AG04449 (cell line): Measurements from ENCODE around the gene MSL1.

Experiments used
- CTCF ChIA-PET: fragments of 350-600 bp; formaldehyde crosslinking; extraction: SDS; loops from one replicate; lab custom pipeline; 2021; ENCODE audit warnings: antibody characterized with exemption; lab: Yijun Ruan, JAX
- POLR2A ChIA-PET: fragments of 400-600, 350-600 bp; formaldehyde crosslinking; extraction: SDS; loops from one replicate; lab custom pipeline; 2020; ENCODE audit warnings: antibody characterized with exemption, inconsistent platforms; lab: Yijun Ruan, JAX
- DNase-seq: peaks from one replicate; pipeline ENCODE4 v3.0.0-alpha.2; 2010; ENCODE audit warnings: low read depth, low spot score
- H3K4me3 ChIP-seq: 2 replicates; pipeline ENCODE4 v1.5.1; 2011; ENCODE audit warnings: low read depth, mild to moderate bottlenecking, control low read depth, low read length
- TF ChIP-seq, protein P1 (sequence below): IDR thresholded peaks from one replicate; pipeline ENCODE4 v1.5.1; 2011; ENCODE audit warnings: mild to moderate bottlenecking, moderate library complexity, low read length, control low read depth, inconsistent platforms; ENCODE audit not compliant: insufficient read depth; ENCODE audit errors: missing control alignments

MSL1 gene

DNA sequence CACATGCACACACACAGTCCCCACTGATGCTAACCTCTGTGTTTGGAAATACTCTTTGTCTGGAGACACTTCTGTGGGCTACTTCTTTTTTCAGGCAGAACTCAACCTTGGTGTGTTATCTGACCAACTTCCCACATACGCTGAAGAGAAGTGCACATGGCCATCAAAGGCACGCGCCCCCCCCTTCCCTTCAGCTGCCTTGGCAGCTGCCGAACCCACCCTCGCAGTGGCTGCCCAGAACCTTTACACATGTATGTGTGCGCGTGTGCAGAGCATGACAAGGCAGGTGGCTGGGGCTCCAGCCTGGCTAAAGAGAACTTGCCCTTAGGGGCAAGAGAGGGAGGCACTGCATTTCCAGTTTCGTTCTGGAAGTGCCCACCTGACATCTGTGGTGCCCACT lies 59.4 kb downstream of the MSL1 start:
- ChIA-PET POLR2A (no interaction called here), CTCF (interaction anchor here (2.4 to 10.4 kb wide), 4 partner anchors 11 to 110 kb away, joined by 13 to 76 read pairs (median 31); no protein-coding TSS in a partner anchor)
- no peak for DNase-seq
- no peak overlapping the region for H3K4me3 ChIP-seq
- TF ChIP-seq, protein P1, sequence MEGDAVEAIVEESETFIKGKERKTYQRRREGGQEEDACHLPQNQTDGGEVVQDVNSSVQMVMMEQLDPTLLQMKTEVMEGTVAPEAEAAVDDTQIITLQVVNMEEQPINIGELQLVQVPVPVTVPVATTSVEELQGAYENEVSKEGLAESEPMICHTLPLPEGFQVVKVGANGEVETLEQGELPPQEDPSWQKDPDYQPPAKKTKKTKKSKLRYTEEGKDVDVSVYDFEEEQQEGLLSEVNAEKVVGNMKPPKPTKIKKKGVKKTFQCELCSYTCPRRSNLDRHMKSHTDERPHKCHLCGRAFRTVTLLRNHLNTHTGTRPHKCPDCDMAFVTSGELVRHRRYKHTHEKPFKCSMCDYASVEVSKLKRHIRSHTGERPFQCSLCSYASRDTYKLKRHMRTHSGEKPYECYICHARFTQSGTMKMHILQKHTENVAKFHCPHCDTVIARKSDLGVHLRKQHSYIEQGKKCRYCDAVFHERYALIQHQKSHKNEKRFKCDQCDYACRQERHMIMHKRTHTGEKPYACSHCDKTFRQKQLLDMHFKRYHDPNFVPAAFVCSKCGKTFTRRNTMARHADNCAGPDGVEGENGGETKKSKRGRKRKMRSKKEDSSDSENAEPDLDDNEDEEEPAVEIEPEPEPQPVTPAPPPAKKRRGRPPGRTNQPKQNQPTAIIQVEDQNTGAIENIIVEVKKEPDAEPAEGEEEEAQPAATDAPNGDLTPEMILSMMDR: no peak

DNA sequence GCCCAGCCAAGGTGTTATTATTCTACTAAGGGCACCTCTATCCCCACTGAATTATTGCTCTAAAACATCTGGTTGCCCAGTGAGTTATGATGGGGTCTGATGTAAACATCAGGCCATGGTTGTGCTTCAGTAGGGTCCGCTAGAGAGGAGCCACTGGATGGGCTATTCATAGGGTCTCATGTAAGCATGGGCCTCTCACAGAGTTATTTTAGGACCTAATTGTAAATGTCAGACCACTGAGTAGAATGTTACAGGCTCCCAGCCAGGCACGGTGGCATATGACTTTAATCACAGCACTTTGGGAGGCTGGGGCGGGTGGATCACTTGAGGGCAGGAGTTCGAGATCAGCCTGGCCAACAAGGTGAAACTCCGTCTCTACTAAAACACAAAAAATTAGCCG lies 60.8 kb downstream of the MSL1 start:
- no peak overlapping the region for H3K4me3 ChIP-seq
- ChIA-PET POLR2A (no interaction called here), CTCF (interaction anchor here (2.0 to 10.4 kb wide), 2 partner anchors 10 to 156 kb away, joined by 6 to 76 read pairs; no protein-coding TSS in a partner anchor)
- no peak for DNase-seq
- TF ChIP-seq, protein P1: no peak
